Measurements from ENCODE around the gene NRG2.

Gene NRG2

DNA sequence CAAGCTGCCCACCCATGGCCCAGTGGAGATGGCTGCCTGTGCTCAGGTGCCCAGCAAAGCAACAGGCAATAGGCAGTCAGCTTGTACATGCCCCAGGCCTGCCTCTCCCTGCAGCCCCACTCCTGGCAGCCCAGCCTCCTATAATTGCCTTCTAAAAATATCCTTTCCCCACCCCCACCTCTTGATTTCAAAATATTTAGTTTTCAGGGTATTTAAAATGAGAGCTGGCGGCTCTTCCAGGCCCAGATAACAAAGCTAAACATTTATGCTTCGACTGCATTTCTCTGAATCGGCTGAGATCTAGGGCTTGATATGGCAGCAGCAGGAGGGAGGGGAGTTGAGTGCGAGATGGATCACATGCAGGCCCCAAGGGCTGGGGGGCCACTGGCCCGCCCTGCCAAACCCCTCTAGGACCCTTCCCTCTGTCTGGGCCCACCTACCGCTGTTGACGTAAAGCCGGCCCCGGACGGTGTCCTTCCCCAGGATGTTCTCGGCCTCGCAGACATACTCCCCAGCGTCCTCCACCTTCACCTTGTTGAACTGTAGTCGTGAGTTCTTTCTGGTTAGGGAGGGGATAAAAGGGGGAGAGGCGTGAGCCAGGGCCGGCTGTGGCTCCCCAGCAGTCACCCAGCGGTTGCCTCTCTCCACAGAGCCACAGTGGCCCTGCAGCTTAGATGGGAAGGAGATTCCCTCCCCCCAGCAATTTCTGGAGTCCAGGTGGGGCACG is 162.5 kb downstream of the NRG2 start:
- DNase-seq (ENCODE audit: low read depth): no peak

DNA sequence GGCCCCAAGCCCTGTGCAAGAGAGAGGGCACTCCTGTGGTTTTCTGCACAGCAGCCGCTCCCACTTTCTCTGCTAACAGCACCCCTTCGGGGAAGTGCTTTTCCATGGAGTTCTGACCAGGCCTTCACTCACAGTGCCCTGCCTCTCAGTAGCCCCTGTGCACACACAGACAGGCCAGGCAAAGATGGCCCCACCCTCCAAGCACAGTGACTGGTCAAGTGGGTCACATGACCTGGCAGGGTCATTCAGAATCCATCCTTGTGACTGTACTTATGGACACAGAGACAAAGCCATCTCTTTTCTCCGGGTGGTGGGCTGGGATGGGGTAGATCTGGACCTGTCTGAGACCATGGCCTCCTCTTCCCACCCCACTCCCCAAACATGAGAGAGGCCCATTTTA is 165.0 kb downstream of the NRG2 start:
- no peak for DNase-seq (ENCODE audit: low read depth)

DNA sequence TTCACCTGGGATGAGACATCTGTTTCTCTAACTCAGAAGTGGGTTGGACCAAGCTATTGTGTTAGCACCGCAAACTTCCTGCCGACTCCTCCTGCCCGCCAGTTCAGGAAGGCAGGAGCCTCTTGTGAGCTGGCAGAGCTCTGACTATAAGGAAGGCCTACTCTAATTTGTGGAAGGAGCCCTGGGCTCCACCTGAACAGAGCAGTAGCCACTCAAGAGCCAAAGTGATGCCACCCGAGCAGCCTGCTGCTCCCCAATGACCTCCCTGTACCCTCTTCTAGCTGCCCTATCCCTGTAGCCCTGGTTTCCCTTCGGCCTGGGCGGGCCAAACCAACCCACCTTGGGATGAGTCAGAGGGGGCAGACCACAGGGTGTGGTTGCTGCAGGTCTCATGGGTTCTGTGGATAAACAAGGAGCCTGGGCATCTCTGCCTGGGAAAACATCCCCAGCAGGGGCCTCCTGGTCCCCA is 165.9 kb downstream of the NRG2 start:
- no peak for DNase-seq (ENCODE audit: low read depth)

DNA sequence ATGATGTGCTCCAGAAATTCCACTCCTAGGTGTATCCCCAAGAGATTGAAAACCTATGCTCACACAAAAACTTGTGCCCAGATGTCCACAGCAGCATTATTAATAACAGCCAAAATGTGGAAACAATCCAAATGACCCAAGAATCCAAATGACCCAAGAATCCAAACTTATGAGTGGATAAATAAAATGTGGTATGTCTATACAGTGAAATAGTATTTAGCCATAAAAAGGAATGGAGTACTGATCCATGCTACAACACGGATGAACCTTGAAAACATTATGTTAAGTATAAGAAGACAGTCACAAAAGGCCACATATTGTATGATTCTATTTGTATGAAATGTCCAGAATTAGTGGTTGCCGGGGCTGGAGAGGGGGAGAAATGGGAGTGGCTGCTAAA is 167.1 kb downstream of the NRG2 start:
- no peak for DNase-seq (ENCODE audit: low read depth)

DNA sequence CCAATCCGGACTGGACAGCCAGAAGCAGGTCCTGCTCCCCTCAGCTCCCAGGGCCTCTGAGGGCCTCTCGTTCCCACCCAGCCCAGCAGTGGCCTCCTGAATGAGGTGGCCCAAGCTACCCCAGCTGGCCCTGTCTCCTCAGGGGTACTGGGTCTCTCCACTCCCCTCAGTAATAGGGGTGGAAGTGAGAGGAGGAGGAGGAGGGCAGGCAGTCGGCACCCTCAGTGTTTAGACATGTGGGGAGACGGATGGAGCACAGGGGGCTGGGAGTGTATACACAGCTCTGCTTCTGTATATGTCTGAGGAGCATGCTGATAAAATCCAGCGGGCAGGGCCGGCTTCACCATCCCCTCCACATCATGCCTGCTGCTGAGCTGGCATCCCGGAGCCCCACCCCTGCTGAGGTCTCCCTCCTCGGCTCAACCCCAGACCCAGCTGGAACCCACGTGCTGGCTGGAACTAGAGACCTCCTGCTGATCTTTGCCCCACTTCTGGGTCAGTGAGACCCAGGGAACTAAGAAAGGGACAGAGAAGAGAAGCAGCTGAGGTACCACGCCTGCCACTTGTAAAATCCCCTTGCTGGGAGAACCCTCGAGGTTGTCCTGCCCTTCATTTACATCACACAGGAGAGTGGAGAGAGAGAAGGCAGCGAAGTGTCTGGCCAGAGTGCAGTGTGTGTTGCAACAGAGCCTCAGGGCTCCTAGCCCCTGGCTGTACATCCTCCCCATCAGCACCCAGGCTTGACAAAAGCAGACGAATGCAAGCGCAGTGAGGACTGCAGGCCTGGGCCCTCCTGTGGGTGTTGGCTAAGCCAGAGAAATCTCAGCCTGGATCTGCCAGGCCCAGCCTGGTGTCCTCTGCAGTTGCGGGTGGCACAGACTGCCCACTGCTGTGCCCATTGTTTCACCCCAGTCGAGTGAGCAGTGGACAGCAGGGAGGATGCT is 170.0 kb downstream of the NRG2 start:
- DNase-seq (ENCODE audit: low read depth): no peak

DNA sequence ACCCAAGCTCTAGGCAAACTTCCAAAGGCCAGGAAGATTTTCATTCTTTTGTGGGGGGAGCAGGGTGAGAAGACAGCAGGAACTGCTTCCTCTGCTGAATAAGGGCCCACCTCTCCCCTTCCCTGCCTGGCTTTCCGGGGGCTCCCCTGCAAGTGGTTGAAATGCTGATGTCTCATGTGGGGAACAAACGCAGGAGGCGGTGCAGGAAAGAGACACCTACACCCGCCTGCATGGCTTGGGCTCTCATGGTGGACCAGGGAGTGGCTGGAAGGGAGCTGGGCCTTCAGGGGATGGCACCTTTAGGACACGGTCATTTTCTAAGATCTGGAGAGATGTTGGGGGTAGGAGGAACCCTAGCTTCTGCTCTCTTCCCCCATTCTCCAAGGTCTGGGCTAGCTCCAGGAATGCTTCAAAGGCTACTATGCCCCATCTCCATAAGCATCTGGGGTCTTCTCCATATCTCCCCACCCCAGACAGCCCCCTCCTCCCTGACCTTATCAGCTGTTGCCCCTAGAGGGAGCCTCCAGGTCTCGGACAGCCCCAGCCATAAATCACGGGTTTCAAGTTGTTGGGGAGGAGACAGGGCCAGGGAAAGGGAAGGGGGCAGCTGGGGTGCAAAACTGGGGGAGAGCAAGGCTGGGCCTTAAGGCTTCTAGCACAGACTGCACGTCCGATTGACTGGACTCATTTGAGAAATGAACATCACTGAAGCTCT is 170.9 kb downstream of the NRG2 start:
- DNase-seq (ENCODE audit: low read depth): no peak

DNA sequence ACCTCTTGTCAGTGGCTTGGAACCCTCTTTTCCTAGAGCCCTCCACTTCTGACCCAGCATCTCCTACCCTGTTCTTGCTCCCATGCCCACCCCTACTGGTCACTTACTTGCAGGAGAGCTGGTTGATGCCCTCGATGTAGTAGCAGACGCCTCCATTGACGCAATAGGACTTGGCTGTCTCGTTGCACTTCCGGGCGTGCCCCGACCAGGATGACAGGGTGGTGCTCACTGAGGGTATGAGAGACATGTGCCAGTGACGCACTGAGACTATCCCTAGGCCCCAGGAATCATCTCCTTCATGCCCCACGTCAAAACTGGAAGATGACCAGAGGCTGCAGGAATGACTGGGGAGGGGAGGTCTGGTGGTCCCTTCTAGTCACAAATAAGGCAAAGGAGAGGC is 171.5 kb downstream of the NRG2 start:
- no peak for DNase-seq (ENCODE audit: low read depth)

DNA sequence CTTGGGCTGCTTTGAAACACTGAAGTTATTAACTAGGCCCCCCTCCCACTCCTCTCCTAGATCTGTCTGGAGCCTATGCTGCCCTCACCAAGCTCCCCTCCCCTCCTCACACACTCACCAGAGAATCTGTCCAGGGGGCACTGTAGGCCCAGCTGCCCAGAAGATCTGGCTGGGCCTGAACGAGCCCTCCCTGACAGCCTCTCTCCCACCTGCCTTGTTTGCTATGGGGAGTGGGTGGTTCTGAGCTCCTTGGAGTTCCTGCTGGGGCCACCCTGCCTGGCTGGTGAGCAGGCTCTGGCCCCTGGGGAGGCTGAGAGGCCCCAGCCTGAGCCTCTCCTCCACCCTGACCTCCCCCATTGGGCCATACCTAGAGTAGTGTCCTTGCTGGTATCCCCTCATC is 172.4 kb downstream of the NRG2 start:
- no peak for DNase-seq (ENCODE audit: low read depth)

DNA sequence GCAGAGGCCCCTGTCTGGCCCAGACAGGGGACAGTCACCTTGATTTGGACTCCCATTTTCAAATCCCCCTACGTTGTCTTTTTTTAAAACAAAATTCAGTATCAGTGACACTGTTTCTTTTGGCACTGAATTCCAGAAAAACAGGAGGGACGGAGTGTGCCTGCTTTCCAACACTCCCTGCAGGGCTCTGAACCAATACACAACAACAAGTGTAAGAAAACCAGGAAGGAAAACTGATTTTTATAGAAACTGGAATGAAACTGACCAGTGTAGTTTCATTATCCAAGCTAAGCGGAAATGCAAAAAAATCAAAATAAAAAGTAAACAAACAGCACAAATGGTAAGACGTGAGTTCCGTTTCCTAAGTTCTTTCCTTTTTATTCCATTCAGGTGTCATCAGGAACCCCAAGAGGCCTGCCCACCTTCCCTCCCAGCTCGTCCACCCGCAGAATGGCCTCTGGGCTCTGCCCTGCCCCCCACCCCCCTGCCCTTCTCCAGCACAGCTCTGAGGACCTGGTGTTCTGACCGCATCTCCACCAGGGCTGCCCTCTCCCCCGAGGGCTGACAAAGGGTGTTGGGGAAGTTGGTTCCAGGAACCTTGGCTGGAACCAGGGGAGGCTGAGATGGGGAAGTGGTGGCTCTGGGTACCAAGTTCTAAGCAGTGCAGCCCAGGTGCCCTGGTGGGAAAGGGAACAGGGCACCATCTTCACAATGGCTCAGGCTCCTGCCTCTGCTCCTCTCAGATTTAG is 173.9 kb downstream of the NRG2 start:
- DNase-seq (ENCODE audit: low read depth): no peak

DNA sequence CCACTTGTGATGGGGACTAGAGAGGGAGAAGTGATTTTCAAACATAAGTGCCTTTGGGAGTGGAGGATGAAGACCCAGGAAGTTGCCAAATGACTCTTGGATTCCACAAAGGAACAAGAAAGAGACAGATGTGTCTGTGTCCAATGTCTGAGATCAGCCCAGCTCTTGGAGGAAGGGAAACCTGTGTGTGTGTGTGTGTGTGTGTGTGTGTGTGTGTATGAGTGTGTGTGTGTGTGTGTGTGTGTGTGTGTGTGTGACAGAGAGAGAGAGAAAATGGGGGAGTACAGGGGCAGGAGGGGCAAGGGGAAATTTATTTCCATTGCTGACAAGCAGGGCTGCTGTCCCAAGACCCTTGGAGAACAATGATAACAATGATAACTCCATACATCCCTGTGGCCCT is 175.5 kb downstream of the NRG2 start:
- no peak for DNase-seq (ENCODE audit: low read depth)

DNA sequence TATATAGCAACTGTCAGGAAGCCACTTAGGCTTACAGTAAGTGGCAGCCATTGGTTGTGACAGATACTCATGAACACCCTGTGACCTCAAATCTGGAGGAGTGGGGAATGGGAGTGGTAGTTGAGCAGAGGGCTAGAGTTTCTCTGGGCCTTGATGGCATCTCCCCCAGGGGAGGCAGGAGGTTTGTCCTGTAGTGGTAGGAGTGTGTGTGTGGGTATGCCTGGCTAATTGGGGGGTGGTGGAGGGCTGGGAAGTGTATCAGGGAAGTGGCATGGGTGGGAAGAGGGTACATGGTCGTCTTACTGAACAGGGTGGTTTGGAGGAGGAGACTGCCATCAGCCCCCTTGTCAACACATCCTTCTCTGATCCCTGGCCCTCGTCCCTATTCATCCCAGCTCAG is 176.0 kb downstream of the NRG2 start:
- DNase-seq (ENCODE audit: low read depth): no peak

DNA sequence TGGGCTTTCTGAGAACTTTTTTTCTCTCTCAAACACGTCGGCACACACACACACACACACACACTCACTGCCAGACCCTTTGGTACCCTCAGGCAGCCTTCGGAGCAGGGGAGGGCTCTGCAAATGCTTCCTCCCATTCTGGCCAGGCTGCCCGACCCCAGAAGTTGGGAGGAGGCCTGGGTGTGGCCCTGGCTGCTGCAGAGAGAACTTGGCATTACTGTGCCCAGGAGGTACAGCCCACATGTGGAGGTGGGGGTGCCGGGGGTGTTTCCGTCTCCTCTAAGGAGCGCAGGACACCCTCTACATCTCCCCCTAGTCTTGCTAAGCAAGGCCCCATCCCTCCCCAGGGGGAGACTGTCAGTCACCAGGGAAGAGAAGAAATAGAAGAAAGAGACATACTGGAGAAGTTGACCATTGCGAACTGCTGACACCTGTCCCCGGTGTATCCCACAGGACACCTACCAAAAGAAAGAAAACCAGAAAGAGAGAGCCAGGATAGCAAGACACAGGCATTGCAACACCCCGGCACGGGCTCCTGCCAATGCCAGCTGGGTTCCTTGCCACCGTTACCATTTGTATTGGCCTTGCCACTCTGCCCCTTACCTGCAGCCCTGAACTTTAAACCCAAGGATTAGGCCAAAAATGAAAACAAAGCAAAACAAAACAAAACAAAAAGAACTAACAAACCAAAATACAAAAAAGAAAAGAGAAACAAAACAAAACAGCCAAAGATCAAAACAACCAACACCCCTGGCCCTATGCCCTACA is 178.2 kb downstream of the NRG2 start:
- no peak for DNase-seq (ENCODE audit: low read depth)

DNA sequence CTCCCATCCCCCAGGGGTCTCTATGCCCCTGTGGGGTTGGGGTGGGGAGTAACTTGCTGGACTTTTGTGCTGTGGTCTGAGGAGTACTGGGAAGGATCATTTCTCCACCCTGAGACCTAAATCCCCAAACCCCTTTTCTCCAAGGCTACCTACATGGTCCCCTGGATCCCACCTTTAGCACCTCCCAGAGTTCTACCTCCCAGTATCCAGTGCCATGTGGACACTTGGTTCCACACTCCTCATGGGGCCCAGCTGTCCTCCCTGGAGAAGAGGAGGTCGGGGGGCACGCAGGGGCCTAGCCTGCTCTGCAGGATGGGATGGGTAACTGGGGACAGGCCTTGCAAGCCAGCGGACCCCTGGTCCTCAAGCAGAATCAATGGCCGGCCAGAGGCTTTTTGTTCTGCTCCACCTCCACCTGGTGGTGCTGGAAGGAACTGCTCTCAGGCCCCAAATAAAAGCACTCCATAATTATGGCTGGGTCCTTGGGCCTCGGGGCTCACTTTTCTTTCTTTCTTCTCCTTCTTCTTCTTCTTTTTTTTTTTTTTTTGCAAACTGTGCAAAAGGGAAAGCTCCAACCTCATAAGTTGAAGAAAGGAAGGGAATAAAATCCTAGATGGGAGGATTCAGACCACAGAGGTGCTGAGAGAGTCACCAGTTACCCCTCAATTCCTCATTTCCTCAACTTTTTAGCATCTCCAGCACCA is 179.1 kb downstream of the NRG2 start:
- DNase-seq (ENCODE audit: low read depth): peak; percentile 5

DNA sequence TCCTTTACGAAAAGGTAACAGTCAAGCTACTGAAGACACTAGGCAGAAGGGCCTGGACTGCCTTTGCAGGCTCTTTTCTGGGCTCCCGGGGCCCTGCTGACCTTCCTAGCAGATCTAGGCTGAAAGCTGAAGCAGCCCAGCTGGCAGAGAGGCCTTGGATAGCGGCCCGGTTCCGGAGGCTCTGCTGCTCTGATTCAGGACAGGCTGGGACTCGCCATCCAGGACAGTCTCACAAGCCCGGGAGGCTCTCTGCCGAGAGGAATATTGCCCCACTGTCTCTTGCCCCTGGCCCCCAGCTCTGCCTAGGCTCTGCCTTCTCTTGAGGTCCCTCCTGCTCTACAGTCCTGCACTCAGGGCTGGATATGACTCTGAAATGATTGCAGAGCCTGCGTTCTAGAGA is 179.7 kb downstream of the NRG2 start:
- no peak for DNase-seq (ENCODE audit: low read depth)

DNA sequence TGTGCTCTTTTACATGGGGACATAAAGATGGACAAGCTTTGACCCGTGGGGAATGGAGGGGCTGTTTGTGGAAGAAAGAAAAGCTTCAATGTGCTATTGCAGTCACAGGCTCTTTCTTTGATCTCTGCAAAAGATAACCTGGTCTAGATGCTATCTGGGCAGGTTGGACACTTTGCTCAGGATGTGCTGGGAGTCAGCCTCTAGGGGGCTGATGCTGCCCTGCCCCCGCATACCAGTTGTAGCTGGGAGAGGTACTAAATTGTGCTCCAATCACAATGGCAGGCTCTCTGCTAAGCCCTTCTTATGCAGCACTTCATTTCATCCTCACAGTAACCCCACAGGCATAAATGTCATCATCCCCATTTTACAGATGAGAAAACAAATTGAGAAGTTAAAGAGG is 180.3 kb downstream of the NRG2 start:
- DNase-seq (ENCODE audit: low read depth): no peak

DNA sequence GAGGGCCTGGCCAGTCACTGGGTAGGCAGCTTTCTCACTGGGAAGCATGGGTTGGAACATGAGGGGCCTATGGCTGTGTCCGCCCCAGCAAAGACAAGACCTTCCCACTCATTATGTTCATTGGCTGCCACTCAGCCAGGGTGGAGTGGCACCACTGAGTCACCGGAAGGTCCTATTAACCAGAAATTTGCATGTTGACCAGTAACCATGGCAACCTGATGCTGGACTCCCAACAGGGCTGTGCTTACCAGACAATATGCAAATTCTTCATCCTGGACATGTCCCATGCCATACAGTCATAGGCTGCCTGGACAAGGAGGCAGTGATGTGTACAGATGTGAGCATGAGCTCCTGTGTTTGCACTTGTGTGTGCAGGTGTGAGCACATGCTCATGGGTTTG is 180.8 kb downstream of the NRG2 start:
- no peak for DNase-seq (ENCODE audit: low read depth)

DNA sequence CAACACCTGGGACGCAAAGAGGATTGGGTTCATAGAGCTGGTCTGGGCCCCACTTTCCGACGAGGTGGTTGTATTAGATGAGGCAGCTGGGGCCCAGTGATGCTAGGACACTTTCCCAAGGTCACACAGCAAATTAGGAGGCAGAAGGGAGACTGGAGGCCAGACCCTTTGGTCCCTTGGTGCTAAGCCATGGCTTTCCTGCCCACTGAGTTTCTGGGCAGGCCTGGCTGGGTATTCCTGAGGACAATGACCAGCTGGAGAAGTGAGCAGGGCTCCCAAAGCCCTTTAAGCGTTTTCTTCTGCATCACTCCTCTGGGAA is 181.3 kb downstream of the NRG2 start:
- DNase-seq (ENCODE audit: low read depth): no peak

DNA sequence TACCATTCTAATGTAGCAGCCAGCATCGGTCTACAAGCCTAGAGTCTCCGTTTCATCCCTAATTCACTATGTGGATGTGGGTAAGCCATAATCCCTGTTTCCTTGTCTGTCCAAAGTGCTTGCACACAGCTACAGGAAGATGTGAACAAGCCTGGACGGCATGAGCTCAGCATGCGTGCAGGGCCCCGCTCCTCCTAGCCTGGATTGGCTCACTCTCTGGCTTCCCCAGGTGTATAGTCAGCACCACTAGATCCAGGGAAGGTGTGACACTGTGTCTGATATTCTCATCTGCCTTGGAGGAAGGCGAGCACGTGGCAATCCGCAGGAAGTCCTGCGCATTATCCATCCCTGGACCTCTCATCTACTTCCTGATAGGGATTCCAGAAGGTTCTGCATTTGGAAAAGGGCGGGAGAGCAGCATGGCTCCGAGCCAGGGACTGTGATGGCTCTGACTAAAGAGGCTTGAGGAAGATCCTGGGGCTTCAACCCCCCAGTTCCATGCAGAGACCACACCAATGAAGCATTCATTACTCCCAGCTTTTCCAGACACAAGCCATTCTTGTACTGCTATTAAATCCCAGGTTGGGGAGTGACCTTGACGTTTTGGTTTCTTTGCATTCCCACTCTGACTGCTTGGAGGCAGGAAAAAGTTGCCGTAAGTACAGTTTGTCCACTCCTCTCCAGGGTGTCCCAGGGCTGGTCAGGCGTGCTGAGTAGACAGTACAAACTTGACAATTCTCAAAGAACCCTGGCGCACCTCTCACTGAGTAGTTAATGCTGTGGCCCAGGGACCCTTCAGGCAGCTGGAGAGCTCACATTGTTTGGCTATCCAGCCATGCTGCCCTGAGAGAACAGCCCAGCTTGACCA is 181.8 kb downstream of the NRG2 start:
- no peak for DNase-seq (ENCODE audit: low read depth)

DNA sequence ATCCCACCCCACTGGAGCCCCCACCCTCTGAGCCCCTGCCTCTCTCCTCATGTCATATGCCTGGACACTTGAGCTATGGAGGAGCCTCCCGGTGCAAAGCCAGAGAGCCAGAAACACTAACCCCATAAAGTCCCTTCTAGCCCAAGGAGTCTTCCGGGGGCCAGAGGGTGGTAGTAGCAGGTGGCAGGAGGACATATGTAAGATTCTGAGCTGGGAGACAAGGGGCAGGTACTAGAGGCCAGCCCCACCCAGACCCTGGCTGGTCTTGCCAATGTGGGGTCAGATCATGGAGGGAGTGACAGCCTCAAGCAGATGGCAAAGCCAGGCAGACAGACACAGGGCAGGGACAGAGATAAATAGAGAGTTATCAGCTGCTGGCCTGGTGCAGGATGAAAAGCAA is 184.1 kb downstream of the NRG2 start:
- no peak for DNase-seq (ENCODE audit: low read depth)

DNA sequence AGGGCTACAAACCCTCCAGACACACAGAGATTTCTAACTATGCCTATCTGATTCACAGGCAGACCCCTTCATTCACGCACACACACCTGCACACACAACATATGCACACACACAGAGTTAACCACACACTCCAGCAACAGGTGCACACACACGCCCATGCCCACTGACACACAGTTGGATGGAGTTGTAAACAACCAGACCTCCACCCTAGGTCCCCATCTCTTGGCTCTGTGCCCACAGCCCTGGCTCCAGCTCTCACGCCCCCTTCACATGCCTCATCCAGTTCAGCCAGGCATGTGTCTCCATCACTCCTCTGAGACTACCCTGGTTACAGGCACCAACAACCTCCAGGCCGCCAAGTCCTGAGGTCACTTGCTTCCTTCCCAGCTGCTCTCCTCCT is 186.4 kb downstream of the NRG2 start:
- DNase-seq (ENCODE audit: low read depth): no peak
